Vagina (tissue), 2 donors: Measurements from ENCODE around the gene DNTTIP2.

Source experiments
- POLR2A ChIP-seq, 2 donors: fragments of 450-650 bp; IDR thresholded peaks; one replicate each; pipeline ENCODE4 v1.6.1; 2017; ENCODE audit warnings: antibody characterized with exemption in 2 of 2, mild to moderate bottlenecking in 2 of 2, moderate library complexity in 2 of 2
- POLR2AphosphoS5 ChIP-seq, 2 donors: sonication (generic); formaldehyde crosslinking; IDR thresholded peaks; one replicate each; pipeline ENCODE4 v1.9.0; 2017; ENCODE audit warnings: antibody characterized with exemption in 2 of 2, mild to moderate bottlenecking in 2 of 2, low read depth in 1 of 2; ENCODE audit not compliant: insufficient read depth in 1 of 2
- TF ChIP-seq, protein P1 (sequence below), 3 experiments: fragments of 450-650 bp in 2 of 3; fragments of 200-600 bp in 1 of 3; sonication (generic) in 1 of 3; IDR thresholded peaks; one replicate each; pipeline ENCODE4 v1.5.1; 2017 to 2019; ENCODE audit warnings: antibody characterized with exemption in 3 of 3, mild to moderate bottlenecking in 2 of 3, moderate library complexity in 2 of 3

DNA sequence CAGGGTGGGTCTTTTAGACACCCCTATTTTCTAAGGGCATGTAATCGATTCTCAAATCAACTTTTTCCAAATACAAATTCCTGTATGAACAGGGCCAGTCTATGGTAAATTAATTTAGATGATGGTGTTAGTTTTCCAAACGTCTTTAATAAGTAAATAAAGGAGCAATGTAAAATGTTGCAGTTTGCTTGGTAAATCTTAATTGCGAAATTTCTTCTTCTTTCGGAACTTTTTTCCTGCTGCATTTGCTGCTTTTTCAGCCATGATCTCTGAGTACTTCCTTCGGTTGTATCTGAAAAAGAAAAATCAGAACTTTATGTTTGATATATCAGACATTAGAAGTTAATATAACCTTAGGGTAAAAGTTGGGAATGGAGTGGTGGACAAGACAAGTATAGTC, 9.4 kb downstream of the DNTTIP2 start:
- TF ChIP-seq, protein P1, sequence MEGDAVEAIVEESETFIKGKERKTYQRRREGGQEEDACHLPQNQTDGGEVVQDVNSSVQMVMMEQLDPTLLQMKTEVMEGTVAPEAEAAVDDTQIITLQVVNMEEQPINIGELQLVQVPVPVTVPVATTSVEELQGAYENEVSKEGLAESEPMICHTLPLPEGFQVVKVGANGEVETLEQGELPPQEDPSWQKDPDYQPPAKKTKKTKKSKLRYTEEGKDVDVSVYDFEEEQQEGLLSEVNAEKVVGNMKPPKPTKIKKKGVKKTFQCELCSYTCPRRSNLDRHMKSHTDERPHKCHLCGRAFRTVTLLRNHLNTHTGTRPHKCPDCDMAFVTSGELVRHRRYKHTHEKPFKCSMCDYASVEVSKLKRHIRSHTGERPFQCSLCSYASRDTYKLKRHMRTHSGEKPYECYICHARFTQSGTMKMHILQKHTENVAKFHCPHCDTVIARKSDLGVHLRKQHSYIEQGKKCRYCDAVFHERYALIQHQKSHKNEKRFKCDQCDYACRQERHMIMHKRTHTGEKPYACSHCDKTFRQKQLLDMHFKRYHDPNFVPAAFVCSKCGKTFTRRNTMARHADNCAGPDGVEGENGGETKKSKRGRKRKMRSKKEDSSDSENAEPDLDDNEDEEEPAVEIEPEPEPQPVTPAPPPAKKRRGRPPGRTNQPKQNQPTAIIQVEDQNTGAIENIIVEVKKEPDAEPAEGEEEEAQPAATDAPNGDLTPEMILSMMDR (IDR thresholded peaks at IDR 0.05), result no peak
- TF ChIP-seq POLR2AphosphoS5 (IDR thresholded peaks at IDR 0.05; ENCODE audit: insufficient read depth in 1 of 2, low read depth in 1 of 2), result no peak
- no peak for TF ChIP-seq POLR2A (IDR thresholded peaks at IDR 0.05)
